Liver (tissue), 3 donors: ENCODE measurements around the gene OR2AK2.

Experiments
- TAF1 ChIP-seq: conservative IDR thresholded peaks from 2 replicates; pipeline ENCODE4 v1.6.1; 2016; ENCODE audit warnings: antibody characterized with exemption, mild to moderate bottlenecking
- TF ChIP-seq, protein P1 (sequence below): fragments of 150-350 bp; IDR thresholded peaks from 2 replicates; pipeline ENCODE4 v1.5.1; 2017; ENCODE audit warnings: improper control_type of control experiment, low read depth, low read length; ENCODE audit not compliant: missing input control
- TF ChIP-seq, protein P2 (sequence below): IDR thresholded peaks from 2 replicates; pipeline ENCODE4 v1.6.1; 2016; ENCODE audit warnings: antibody characterized with exemption
- donor health status: healthy.
- donor health status: healthy.

DNA sequence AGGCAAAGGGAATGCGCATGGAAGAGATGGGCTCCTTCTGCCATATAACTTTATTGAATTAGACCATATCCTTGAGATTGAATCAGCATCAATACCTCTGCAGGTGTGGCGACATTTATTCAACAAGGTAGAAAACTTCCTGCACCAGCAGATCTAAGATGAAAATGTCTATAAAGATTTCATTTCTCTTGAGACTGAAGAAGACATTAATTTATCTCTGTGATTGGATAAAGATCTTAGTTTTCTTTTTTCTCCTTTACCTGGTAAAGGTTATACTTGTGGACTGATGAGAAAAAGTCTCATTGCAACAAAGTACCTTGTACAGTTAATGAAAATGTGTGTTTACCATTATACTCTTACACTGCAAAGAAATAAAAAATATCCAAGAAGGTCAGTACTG, 45.1 kb upstream of the OR2AK2 start, which contains the start of gene OR2T8:
- TF ChIP-seq, protein P1, sequence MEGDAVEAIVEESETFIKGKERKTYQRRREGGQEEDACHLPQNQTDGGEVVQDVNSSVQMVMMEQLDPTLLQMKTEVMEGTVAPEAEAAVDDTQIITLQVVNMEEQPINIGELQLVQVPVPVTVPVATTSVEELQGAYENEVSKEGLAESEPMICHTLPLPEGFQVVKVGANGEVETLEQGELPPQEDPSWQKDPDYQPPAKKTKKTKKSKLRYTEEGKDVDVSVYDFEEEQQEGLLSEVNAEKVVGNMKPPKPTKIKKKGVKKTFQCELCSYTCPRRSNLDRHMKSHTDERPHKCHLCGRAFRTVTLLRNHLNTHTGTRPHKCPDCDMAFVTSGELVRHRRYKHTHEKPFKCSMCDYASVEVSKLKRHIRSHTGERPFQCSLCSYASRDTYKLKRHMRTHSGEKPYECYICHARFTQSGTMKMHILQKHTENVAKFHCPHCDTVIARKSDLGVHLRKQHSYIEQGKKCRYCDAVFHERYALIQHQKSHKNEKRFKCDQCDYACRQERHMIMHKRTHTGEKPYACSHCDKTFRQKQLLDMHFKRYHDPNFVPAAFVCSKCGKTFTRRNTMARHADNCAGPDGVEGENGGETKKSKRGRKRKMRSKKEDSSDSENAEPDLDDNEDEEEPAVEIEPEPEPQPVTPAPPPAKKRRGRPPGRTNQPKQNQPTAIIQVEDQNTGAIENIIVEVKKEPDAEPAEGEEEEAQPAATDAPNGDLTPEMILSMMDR = no peak
- no peak for TF ChIP-seq TAF1
- TF ChIP-seq, protein P2, sequence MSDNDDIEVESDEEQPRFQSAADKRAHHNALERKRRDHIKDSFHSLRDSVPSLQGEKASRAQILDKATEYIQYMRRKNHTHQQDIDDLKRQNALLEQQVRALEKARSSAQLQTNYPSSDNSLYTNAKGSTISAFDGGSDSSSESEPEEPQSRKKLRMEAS = no peak
